ENCODE data around the gene CTXN1. TPM values are rescaled to one million over a fixed set of nuclear protein-coding genes. Genes with fewer than 3 reads are reported as not detected.

CTXN1 gene
- total and polyA plus RNA-seq, 8 donors, result 4.2 to 13.3 (median 8.6) TPM

DNA sequence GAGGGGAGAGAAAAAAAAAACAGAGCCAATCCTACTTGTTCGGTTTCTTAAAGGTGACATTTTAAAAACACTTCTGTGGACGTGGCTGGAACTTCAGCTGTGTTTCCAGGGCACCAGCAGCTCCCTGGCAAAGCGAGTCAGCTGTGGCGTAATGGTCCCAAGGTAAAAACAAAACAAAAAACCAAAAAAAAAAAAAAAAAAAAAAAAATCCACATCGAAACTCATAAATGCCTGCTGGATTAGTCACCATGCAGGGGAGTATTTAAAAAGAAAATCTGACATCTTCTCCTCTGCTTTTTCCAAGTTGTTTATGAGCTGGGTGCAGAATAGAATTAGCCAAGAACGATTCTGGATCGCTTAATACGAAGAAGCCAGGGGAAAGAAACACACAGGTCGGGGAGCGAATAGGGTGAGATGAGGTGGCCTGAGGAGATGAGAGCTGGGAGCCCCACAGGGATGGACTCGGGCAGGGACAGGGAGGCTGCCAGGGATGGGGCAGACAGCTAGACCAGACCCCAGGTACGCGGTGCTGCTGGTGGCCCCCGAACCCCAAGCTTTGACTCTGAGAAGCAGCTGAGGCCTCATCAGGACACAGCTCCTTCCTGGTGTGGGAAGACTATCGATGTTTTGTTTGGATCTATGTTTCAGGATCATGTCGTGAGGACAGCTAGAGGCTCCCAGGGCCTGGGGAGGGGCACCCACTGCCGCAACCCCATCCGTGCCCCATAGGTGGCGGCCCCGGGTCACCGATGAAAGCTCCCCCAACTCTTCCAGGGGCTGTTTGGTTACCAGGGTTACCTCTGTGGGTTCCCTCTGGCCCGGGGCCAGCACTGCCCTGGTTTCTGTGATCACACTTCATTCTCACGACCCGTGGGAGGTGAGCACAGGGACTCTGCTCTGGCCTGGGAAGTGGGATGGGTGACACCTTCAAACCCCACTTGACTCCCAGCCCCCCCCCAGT is 3.1 kb upstream of the CTXN1 start:
- DNase-seq (peak in 2 of 4 donors; percentile 42 to 77), ATAC-seq (no peak)
- intact Hi-C loops (cut with DNase I), result no loop called here
- H3K36me3 ChIP-seq, result peaks cover 0 to 54% of the 10 kb centered on the region in 2 donors
- TF ChIP-seq, protein P1, sequence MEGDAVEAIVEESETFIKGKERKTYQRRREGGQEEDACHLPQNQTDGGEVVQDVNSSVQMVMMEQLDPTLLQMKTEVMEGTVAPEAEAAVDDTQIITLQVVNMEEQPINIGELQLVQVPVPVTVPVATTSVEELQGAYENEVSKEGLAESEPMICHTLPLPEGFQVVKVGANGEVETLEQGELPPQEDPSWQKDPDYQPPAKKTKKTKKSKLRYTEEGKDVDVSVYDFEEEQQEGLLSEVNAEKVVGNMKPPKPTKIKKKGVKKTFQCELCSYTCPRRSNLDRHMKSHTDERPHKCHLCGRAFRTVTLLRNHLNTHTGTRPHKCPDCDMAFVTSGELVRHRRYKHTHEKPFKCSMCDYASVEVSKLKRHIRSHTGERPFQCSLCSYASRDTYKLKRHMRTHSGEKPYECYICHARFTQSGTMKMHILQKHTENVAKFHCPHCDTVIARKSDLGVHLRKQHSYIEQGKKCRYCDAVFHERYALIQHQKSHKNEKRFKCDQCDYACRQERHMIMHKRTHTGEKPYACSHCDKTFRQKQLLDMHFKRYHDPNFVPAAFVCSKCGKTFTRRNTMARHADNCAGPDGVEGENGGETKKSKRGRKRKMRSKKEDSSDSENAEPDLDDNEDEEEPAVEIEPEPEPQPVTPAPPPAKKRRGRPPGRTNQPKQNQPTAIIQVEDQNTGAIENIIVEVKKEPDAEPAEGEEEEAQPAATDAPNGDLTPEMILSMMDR (IDR thresholded peaks at IDR 0.05), result peak in 1 of 2 donors; percentile 12
- peaks cover 5 to 23% of the 10 kb centered on the region in 2 donors for H3K4me1 ChIP-seq
- peaks cover 0 to 15% of the 10 kb centered on the region in 2 donors for H3K27me3 ChIP-seq
- no peaks in the 10 kb centered on the region for H3K9me3 ChIP-seq
- peak overlapping the region; percentile 3 to 79 for H3K27ac ChIP-seq
- no peak overlapping the region for H3K4me3 ChIP-seq

DNA sequence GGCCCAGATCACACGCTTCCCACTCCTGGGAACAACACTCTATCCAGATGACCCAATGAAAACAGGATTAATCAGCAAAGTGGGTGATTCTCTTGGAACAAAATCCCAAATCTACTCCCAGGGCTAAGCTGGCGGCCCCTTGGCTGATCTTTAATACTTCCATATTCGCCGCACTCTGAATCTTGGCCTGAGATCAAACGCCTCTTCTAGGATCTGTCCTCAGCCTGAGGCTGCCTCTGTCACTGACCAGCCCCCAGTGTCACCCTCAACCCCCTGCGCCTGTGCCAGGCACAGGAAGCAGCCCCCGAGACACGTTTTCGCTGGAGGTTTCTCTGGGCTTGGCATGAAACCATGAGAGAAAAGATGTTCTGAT is 2.4 kb upstream of the CTXN1 start:
- H3K4me3 ChIP-seq, result no peak overlapping the region
- H3K27me3 ChIP-seq, result peaks cover 0 to 15% of the 10 kb centered on the region in 2 donors
- H3K27ac ChIP-seq, result peak overlapping the region; percentile 3 to 79
- intact Hi-C loops (cut with DNase I), result no loop called here
- ATAC-seq (no peak), DNase-seq (no peak)
- TF ChIP-seq, protein P1 (IDR thresholded peaks at IDR 0.05), result no peak
- H3K36me3 ChIP-seq, result peaks cover 0 to 49% of the 10 kb centered on the region in 2 donors
- no peaks in the 10 kb centered on the region for H3K9me3 ChIP-seq
- H3K4me1 ChIP-seq, result peaks cover 5 to 23% of the 10 kb centered on the region in 2 donors

DNA sequence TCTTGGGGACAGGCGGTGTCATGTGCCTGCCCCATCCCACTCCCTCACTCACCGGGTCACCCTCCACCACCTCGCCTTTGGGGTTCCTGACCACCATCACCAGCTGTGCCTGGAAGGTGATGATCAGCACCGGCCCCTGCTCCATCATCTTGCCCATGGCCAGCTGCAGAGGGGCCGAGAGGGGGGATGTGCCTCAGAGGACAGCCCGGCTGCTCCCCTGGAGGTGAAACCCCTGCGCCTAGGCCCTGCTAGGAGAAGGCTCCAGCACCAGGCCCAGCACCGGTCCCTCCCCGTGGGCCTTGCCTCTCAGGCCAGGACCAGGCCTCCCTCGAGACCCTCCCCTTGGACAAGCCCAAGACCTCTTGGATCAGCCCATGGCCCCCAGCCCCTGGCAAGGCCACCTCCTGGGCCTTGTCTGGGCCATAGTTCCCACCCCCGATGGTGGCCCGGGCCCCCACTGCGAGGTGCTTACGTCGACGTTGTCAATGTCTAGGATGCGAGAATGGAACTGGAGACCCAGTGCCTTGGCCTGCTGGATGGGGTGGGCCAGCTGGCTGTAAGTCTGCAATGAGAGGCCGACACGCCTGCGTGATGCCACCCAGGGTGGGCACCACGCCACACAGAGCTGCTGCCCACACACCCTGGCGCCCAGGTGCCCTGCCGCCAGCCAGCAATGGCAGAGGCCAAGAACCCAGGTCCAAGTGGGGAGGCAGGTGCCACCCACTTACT is 1.8 kb upstream of the CTXN1 start:
- peaks cover 0 to 49% of the 10 kb centered on the region in 2 donors for H3K36me3 ChIP-seq
- peak overlapping the region; percentile 3 to 79 for H3K27ac ChIP-seq
- peaks cover 5 to 23% of the 10 kb centered on the region in 2 donors for H3K4me1 ChIP-seq
- no peak for ATAC-seq
- H3K27me3 ChIP-seq, result peaks cover 0 to 15% of the 10 kb centered on the region in 2 donors
- DNase-seq, result peak in 1 of 4 donors; percentile 64
- intact Hi-C loops (cut with DNase I), result no loop called here
- H3K9me3 ChIP-seq, result no peaks in the 10 kb centered on the region
- TF ChIP-seq, protein P1 (IDR thresholded peaks at IDR 0.05), result no peak
- no peak overlapping the region for H3K4me3 ChIP-seq

DNA sequence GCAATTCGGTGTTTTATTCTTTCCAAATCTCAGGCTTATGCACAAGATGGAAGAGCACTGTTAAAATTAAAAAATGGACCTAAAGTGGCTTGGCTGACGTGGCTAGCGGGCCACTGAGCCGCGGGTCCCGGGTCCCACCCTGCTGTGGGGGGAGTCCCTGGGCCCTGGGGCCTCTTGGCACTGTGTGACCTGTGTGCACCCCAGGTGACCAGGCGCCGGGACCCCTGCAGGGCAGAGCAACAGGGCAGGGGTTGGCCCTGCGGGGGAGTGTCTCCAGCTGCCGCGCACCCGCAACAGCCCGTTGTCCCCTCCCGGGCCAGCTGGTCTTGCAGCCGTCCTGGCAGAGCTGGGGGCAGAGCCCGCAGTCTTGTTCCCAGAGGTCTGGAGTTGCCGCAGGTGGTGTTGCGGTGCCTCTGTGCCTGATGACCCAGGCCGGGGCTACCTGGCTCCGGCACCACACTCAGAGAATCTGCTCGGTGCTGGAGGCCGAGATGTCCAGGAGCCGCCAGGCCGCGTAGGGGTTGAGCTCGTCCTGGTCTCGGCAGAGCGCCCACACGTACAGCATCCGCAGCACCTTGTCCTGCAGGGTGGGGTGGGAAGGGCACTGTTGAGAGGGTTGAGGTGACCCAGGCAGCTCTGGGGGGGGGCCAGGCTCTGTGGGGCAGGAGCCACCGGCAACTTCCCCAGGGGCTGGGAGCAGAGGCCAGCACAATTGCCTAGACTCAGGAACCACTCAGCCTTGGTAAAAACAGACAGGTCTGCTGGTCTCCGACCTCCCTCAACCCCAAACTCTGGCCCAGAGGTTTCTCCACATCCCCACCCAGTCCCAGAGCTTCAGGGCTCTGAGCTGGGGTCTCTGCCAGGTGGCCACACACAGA is 1.0 kb upstream of the CTXN1 start:
- Histone ChIP-seq H3K4me3 (no peak overlapping the region), H3K9me3 (no peaks in the 10 kb centered on the region), H3K27ac (no peak overlapping the region), H3K27me3 (peaks cover 0 to 15% of the 10 kb centered on the region in 2 donors), H3K36me3 (peaks cover 0 to 49% of the 10 kb centered on the region in 2 donors), H3K4me1 (peaks cover 5 to 26% of the 10 kb centered on the region in 2 donors)
- intact Hi-C loops (cut with DNase I), result no loop called here
- ATAC-seq (no peak), DNase-seq (peak in 1 of 4 donors; percentile 80)
- TF ChIP-seq, protein P1 (IDR thresholded peaks at IDR 0.05), result no peak

Data from left lung (tissue), 10 donors.